HepG2 (cell line): ENCODE measurements around the gene ONECUT2. TPM values are rescaled to one million over a fixed set of nuclear protein-coding genes. Genes with fewer than 3 reads are reported as not detected.

ENCODE experiments used
- ARID3A ChIP-seq: IDR thresholded peaks from 2 replicates; pipeline ENCODE4 v1.6.1; 2012; ENCODE audit warnings: low read depth, low read length, improper control_type of control experiment
- CEBPG ChIP-seq: IDR thresholded peaks from 2 replicates; pipeline ENCODE4 v1.6.1; 2016
- FOXM1 ChIP-seq: sonication (generic); formaldehyde crosslinking; IDR thresholded peaks from 2 replicates; pipeline ENCODE4 v1.5.0; 2020; ENCODE audit warnings: missing genetic modification reagents
- GATAD2A ChIP-seq: IDR thresholded peaks from 2 replicates; pipeline ENCODE4 v1.6.1; 2016
- HNF4A ChIP-seq: sonication (generic); formaldehyde crosslinking; IDR thresholded peaks from 2 replicates; pipeline ENCODE4 v1.4.0; 2020; ENCODE audit warnings: missing genetic modification reagents
- HNF4G ChIP-seq, 2 experiments: sonication (generic) in 1 of 2; formaldehyde crosslinking in 1 of 2; IDR thresholded peaks; 2 replicates each; pipeline versions ENCODE4 v1.4.0 to v1.6.1; 2011 to 2020; ENCODE audit warnings: borderline replicate concordance in 2 of 2, low read depth in 2 of 2, mild to moderate bottlenecking in 2 of 2, low read length in 1 of 2, missing genetic modification reagents in 1 of 2, moderate library complexity in 1 of 2
- HOXA5 ChIP-seq: sonication (generic); formaldehyde crosslinking; IDR thresholded peaks from 2 replicates; pipeline ENCODE4 v1.4.0; 2020; ENCODE audit warnings: missing genetic modification reagents
- MAZ ChIP-seq, 2 experiments: sonication (generic) in 1 of 2; formaldehyde crosslinking in 1 of 2; IDR thresholded peaks; 2 replicates each; pipeline versions ENCODE4 v1.5.0 to v1.6.1; 2012 to 2020; ENCODE audit warnings: low read depth in 2 of 2, mild to moderate bottlenecking in 2 of 2, borderline replicate concordance in 1 of 2, improper control_type of control experiment in 1 of 2, low read length in 1 of 2, missing genetic modification reagents in 1 of 2, moderate library complexity in 1 of 2
- MED8 ChIP-seq: sonication (generic); formaldehyde crosslinking; IDR thresholded peaks from 2 replicates; pipeline ENCODE4 v1.8.1; 2023; ENCODE audit warnings: mild to moderate bottlenecking, missing genetic modification reagents; ENCODE audit not compliant: insufficient replicate concordance
- MXI1 ChIP-seq: IDR thresholded peaks from 3 replicates; pipeline ENCODE4 v1.6.1; 2012; ENCODE audit warnings: low read depth, low read length, inconsistent platforms, borderline replicate concordance
- NR2F2 ChIP-seq: IDR thresholded peaks from 2 replicates; pipeline ENCODE4 v1.6.1; 2012; ENCODE audit warnings: low read depth, inconsistent platforms, borderline replicate concordance
- SATB2 ChIP-seq: sonication (generic); formaldehyde crosslinking; IDR thresholded peaks from 2 replicates; pipeline ENCODE4 v1.5.0; 2020; ENCODE audit warnings: missing genetic modification reagents
- SIN3A ChIP-seq: IDR thresholded peaks from 2 replicates; pipeline ENCODE4 v1.6.1; 2011; ENCODE audit warnings: low read depth, mild to moderate bottlenecking, control low read depth, low read length, borderline replicate concordance
- TBX2 ChIP-seq: sonication (generic); formaldehyde crosslinking; IDR thresholded peaks from 2 replicates; pipeline ENCODE4 v1.5.0; 2020; ENCODE audit warnings: missing genetic modification reagents, mild to moderate bottlenecking, borderline replicate concordance
- UBTF ChIP-seq: sonication (generic); formaldehyde crosslinking; IDR thresholded peaks from 2 replicates; pipeline ENCODE4 v1.4.0; 2020; ENCODE audit warnings: mild to moderate bottlenecking, missing genetic modification reagents
- WIZ ChIP-seq: sonication (generic); formaldehyde crosslinking; IDR thresholded peaks from 2 replicates; pipeline ENCODE4 v1.5.1; 2020; ENCODE audit warnings: mild to moderate bottlenecking, missing genetic modification reagents
- ZNF652 ChIP-seq: IDR thresholded peaks from 2 replicates; pipeline ENCODE4 v1.6.1; 2016; ENCODE audit warnings: low read depth, borderline replicate concordance
- ZNF724P ChIP-seq: sonication (generic); formaldehyde crosslinking; IDR thresholded peaks from 2 replicates; pipeline ENCODE4 v1.8.0; 2022; ENCODE audit warnings: missing genetic modification reagents, borderline replicate concordance
- polyA plus RNA-seq, 8 experiments: library from polyadenylated mRNA; depleted of rRNA in 3 of 8; stranded (reverse) in 7 of 8; unstranded in 1 of 8; fragments of >200 nt; fragmentation: Illumina TruSeq in 4 of 8; extraction: Trizol in 4 of 8; gene quantifications; 2 replicates each; pipeline versions ENCODE4 v1.2.1 to v1.2.3, GENCODE V29; 2011 to 2016; ENCODE audit warnings: low read depth in 4 of 8, missing spikeins in 1 of 8, mixed read lengths in 1 of 8; ENCODE audit not compliant: insufficient read depth in 1 of 8
- total RNA-seq, 5 experiments: library from RNA; depleted of rRNA; stranded (reverse); fragments of >200 nt; fragmentation: Illumina TruSeq; extraction: Trizol; gene quantifications; 2 replicates each; pipeline ENCODE4 v1.2.3, GENCODE V29; 2016; ENCODE audit warnings: low read depth in 1 of 5
- TF ChIP-seq, protein P1 (sequence below): sonication (generic); formaldehyde crosslinking; IDR thresholded peaks from 2 replicates; pipeline ENCODE4 v1.5.1; 2020; ENCODE audit warnings: mild to moderate bottlenecking, missing genetic modification reagents

The ONECUT2 gene
- total and polyA plus RNA-seq, 2 of the 13 experiments (the other 11 are each of a cell fraction or from before 2014, with no cell fraction given) = 3.0 to 3.2 TPM

DNA sequence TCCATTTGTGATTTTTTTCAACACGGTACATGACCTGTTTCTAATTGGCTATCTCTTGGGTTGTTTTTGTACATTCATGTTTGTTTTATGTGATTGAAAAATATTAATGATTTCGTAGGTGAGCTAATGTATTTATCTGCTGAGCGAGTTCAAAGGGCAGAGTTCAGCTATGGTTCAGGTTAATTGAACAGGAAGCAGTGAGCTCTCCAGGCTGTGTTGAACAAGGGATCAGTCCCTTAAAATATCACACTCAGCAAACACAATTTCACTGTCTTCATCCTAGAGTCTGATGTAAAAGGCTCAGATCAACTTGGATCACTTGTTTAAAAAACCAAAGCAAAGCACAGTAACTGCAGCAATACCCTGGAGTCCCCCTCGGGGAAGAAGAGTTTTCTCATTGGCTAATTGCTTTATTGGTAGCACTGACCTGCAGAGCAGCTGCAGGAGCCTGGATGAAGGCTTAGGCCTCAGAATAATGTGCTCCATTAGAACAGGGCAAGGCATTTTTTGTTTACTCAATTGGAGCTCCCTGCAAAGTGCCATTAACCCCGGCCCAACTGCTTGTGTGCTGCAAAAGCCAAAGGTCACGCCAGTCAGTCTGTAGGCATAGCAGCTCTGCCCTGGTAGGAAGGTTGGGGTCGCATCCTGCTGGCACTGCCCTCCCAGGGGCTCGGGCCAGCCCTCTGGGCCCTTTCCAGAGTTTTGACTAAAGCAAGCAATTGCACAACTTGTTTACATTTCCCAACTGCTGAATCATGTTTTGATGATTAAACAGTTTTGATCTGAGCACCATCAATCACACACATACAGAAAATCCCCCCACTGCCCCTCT, 10.5 kb downstream of the ONECUT2 start (continued):
- TF ChIP-seq SIN3A = no peak
- TF ChIP-seq MED8 (CRISPR knock-in tag) = no peak
- TF ChIP-seq ARID3A = peak; percentile 63
- TF ChIP-seq MAZ (IDR thresholded peaks at IDR 0.05; ENCODE audit: borderline replicate concordance, low read depth, low read length) = no peak
- TF ChIP-seq MAZ (CRISPR knock-in tag; IDR thresholded peaks at IDR 0.05; ENCODE audit: low read depth) = no peak
- TF ChIP-seq MXI1 = no peak
- TF ChIP-seq CEBPG (CRISPR knock-in tag) = peak; percentile 85
- no peak for TF ChIP-seq SATB2 (CRISPR knock-in tag)
- no peak for TF ChIP-seq FOXM1 (CRISPR knock-in tag)
- TF ChIP-seq HNF4A (CRISPR knock-in tag) = peak; percentile 85
- TF ChIP-seq ZNF652 = no peak
- peak; percentile 86 for TF ChIP-seq GATAD2A (CRISPR knock-in tag)
- TF ChIP-seq WIZ (CRISPR knock-in tag) = no peak
- no peak; the same call in 1 of the 2 replicates for TF ChIP-seq ZNF724P (CRISPR knock-in tag)
- 0 out of 2 replicates have a peak, but pooled peaks have one; percentile 24 for TF ChIP-seq UBTF (CRISPR knock-in tag)
- TF ChIP-seq, protein P1, sequence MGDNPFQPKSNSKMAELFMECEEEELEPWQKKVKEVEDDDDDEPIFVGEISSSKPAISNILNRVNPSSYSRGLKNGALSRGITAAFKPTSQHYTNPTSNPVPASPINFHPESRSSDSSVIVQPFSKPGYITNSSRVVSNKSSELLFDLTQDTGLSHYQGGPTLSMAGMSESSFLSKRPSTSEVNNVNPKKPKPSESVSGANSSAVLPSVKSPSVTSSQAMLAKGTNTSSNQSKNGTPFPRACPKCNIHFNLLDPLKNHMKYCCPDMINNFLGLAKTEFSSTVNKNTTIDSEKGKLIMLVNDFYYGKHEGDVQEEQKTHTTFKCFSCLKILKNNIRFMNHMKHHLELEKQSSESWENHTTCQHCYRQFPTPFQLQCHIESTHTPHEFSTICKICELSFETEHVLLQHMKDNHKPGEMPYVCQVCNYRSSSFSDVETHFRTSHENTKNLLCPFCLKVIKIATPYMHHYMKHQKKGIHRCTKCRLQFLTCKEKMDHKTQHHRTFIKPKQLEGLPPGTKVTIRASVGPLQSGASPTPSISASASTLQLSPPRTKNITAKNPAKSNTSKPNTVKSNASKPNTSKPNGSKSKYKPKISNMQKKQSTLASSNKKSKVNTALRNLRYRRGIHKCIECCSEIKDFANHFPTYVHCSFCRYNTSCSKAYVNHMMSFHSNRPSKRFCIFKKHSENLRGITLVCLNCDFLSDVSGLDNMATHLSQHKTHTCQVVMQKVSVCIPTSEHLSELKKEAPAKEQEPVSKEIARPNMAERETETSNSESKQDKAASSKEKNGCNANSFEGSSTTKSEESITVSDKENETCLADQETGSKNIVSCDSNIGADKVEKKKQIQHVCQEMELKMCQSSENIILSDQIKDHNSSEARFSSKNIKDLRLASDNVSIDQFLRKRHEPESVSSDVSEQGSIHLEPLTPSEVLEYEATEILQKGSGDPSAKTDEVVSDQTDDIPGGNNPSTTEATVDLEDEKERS (CRISPR knock-in tag) = 0 out of 2 replicates have a peak, but pooled peaks have one; percentile 38
- TF ChIP-seq HNF4G (IDR thresholded peaks at IDR 0.05; ENCODE audit: borderline replicate concordance, low read depth, low read length) = peak; percentile 48; the same call in 1 of the 2 replicates
- TF ChIP-seq HNF4G (CRISPR knock-in tag; IDR thresholded peaks at IDR 0.05; ENCODE audit: borderline replicate concordance, low read depth) = peak; percentile 30; the same call in 1 of the 2 replicates
- peak; percentile 53; the same call in 1 of the 2 replicates for TF ChIP-seq TBX2 (CRISPR knock-in tag)
- 0 out of 2 replicates have a peak, but pooled peaks have one; percentile 16 for TF ChIP-seq NR2F2
- 0 out of 2 replicates have a peak, but pooled peaks have one; percentile 22 for TF ChIP-seq HOXA5 (CRISPR knock-in tag)
